Heart right ventricle (tissue), 16 donors: Measurements from ENCODE around the gene GIT2. TPM values are rescaled to one million over a fixed set of nuclear protein-coding genes. Genes with fewer than 3 reads are reported as not detected.

Experiments
- ATAC-seq, 8 donors: fragments of 200-7000 bp; cut with Tn5 transposase; one replicate each; pipeline ENCODE4 v1.9.1; 2020; ENCODE audit warnings: mild to moderate bottlenecking in 8 of 8, moderate library complexity in 8 of 8, moderate number of reproducible peaks in 1 of 8
- DNase-seq, 2 donors: peaks; one replicate each; pipeline ENCODE4 v3.0.0-alpha.2; 2020
- H3K27ac ChIP-seq, 10 donors: fragments of 200-600 bp; sonication (generic) in 2 of 10; one replicate each; pipeline versions ENCODE4 v1.5.0 to v1.8.0; 2020 to 2022; ENCODE audit warnings: mild to moderate bottlenecking in 3 of 10
- H3K27me3 ChIP-seq, 7 donors: fragments of 200-600 bp; one replicate each; pipeline ENCODE4 v1.8.0; 2021 to 2022; ENCODE audit warnings: mild to moderate bottlenecking in 2 of 7
- H3K36me3 ChIP-seq, 9 donors: fragments of 200-600 bp; sonication (generic) in 1 of 9; one replicate each; pipeline versions ENCODE4 v1.5.0 to v1.8.0; 2020 to 2022; ENCODE audit warnings: mild to moderate bottlenecking in 2 of 9
- H3K4me1 ChIP-seq, 9 donors: fragments of 200-600 bp; sonication (generic) in 1 of 9; one replicate each; pipeline versions ENCODE4 v1.5.0 to v1.8.0; 2020 to 2022; ENCODE audit warnings: mild to moderate bottlenecking in 4 of 9
- H3K4me3 ChIP-seq, 10 donors: fragments of 200-600 bp; sonication (generic) in 2 of 10; one replicate each; pipeline versions ENCODE4 v1.5.0 to v1.8.0; 2020 to 2022; ENCODE audit warnings: mild to moderate bottlenecking in 7 of 10, moderate library complexity in 2 of 10
- H3K9me3 ChIP-seq, 11 donors: fragments of 200-600 bp in 10 of 11; sonication (generic) in 2 of 11; one replicate each; pipeline versions ENCODE4 v1.5.0 to v1.8.0; 2013 to 2022; ENCODE audit warnings: mild to moderate bottlenecking in 2 of 11, control low read depth in 1 of 11, moderate library complexity in 1 of 11
- WGBS, 2 donors: extraction: QIAGEN DNeasy Blood & Tissue Kit; methylation state at CpG; one replicate each; pipeline ENCODE4 v1.1.7; 2013; ENCODE audit warnings: inconsistent platforms in 1 of 2; 5-methylcytosine and 5-hydroxymethylcytosine counted together
- intact Hi-C, 10 donors: fragments of 100-400 bp; cut with DNase I; formaldehyde crosslinking; loops; one replicate each; pipeline versions ENCODE4 v1.11.1 to v1.14.2; 2022
- polyA plus RNA-seq, 2 donors: library from polyadenylated mRNA; stranded (reverse); fragments of 200-250 nt; gene quantifications; one replicate each; pipeline ENCODE4 v1.2.3, GENCODE V29; 2013
- total RNA-seq, 10 donors: library from RNA; stranded (reverse); fragmentation: NEBNext Ultra II Directional in 3 of 10; extraction: Animal tissue kit (Norgen Biotek cat#: 25700) in 3 of 10; gene quantifications; one replicate each; pipeline versions ENCODE4 v1.2.1 to v1.2.4, GENCODE V29; 2021 to 2023
- TF ChIP-seq, protein P1 (sequence below), 9 donors: fragments of 200-600 bp; sonication (generic) in 2 of 9; IDR thresholded peaks; one replicate each; pipeline versions ENCODE4 v1.5.0 to v1.8.0; 2021 to 2022; ENCODE audit warnings: antibody characterized with exemption in 9 of 9, mild to moderate bottlenecking in 5 of 9, moderate library complexity in 1 of 9
- donor health status: Arrhythmogenic right ventricular cardiomyopathy.
- donor health status: ischemic (EF 13 %, LVEDD 7.1; RV severe dilation, severe dysfunction).
- donor health status: healthy with polysubstance abuse.
- donor health status: DM: no; HTN: yes; CAD: no.
- donor health status: DM: no; HTN: no; CAD: no.
- donor health status: ischemic (EF 25% LVEDD 6.9; RV normal size, moderate dysfunction).
- donor health status: ischemic (EF 25% LVEDD 5.7; RV mildly dilated, moderate dysfunction).
- donor health status: healthy.
- donor health status: DM: yes; HTN: yes; CAD: no.
- donor health status: Ischemic cardiomyopathy.
- donor health status: ischemic (EF 35%, LVEDD 5.7; RV mildly dilated, moderate dysfunction).
- donor health status: nonischemic (EF 11% LVEDD 7.7; RV severe dilation, severe dysfunction).
- donor health status: DM: yes; HTN: yes; CAD: no.
- donor health status: PGD.
- donor health status: ischemic (EF 29% LVEDD 5.4; RV normal size, mild dysfunction).
- donor health status: nonischemic (EF 23%, LVEDD 6.1; RV moderate dilation, normal function).

GIT2 gene
- total and polyA plus RNA-seq, 12 donors, result 17.8 to 44.9 (median 38.9) TPM

GRCh38 chr12:109946913-109947312 lies 49.3 kb downstream of the GIT2 start:
- ATAC-seq (no peak), DNase-seq (no peak)
- intact Hi-C loops, result loop anchor here in 1 of 10 donors (10.0 kb wide), 1 partner anchor 48 kb away; the partner anchor contains the start of genes ANKRD13A and GIT2
- 93 to 97% methylated on average over 9 of the region's 9 CpGs for WGBS, 2 donors
- TF ChIP-seq, protein P1, sequence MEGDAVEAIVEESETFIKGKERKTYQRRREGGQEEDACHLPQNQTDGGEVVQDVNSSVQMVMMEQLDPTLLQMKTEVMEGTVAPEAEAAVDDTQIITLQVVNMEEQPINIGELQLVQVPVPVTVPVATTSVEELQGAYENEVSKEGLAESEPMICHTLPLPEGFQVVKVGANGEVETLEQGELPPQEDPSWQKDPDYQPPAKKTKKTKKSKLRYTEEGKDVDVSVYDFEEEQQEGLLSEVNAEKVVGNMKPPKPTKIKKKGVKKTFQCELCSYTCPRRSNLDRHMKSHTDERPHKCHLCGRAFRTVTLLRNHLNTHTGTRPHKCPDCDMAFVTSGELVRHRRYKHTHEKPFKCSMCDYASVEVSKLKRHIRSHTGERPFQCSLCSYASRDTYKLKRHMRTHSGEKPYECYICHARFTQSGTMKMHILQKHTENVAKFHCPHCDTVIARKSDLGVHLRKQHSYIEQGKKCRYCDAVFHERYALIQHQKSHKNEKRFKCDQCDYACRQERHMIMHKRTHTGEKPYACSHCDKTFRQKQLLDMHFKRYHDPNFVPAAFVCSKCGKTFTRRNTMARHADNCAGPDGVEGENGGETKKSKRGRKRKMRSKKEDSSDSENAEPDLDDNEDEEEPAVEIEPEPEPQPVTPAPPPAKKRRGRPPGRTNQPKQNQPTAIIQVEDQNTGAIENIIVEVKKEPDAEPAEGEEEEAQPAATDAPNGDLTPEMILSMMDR (IDR thresholded peaks at IDR 0.05), result no peak
- peaks cover 3 to 81% (median 72%) of the 10 kb centered on the region in 9 donors for H3K4me1 ChIP-seq
- H3K27ac ChIP-seq, result peak overlapping the region in 8 of 10 donors; percentile 13 to 83 (median 76)
- H3K36me3 ChIP-seq, result peaks cover 0 to 97% (median 21%) of the 10 kb centered on the region in 9 donors
- H3K9me3 ChIP-seq, result no peaks in the 10 kb centered on the region
- no peaks in the 10 kb centered on the region for H3K27me3 ChIP-seq
- H3K4me3 ChIP-seq, result no peak overlapping the region

DNA sequence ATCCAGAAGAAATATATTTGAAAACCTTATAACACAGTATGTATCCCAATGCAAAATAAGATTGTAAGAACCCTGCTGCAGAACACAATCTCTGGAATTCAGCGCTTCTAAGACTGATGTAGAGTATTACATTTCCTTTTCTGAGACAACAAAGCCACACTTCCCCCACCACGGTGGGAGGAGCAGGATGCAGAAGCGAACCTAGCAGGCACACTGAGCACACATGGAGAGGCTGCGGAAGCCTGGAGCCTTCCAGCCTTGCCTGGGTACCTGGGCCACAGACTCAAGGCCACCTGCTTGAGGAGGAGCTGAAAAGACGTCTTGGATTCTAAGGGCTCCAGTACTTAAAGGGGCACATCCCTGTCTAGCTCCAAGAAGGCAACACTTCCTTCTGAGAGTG lies 49.7 kb downstream of the GIT2 start:
- H3K4me1 ChIP-seq, result peaks cover 3 to 77% (median 68%) of the 10 kb centered on the region in 9 donors
- peaks cover 0 to 97% (median 17%) of the 10 kb centered on the region in 9 donors for H3K36me3 ChIP-seq
- intact Hi-C loops, result loop anchor here in 1 of 10 donors (10.0 kb wide), 1 partner anchor 48 kb away; the partner anchor contains the start of genes ANKRD13A and GIT2
- TF ChIP-seq, protein P1 (IDR thresholded peaks at IDR 0.05), result no peak
- ATAC-seq (peak in 6 of 8 donors; percentile 32 to 54 (median 37)), DNase-seq (peak in 1 of 2 donors; percentile 28)
- no peaks in the 10 kb centered on the region for H3K9me3 ChIP-seq
- peak overlapping the region in 8 of 10 donors; percentile 13 to 83 (median 76) for H3K27ac ChIP-seq
- H3K27me3 ChIP-seq, result no peaks in the 10 kb centered on the region
- no peak overlapping the region for H3K4me3 ChIP-seq
- 40 to 52% methylated on average over 5 of the region's 5 CpGs for WGBS, 2 donors

DNA sequence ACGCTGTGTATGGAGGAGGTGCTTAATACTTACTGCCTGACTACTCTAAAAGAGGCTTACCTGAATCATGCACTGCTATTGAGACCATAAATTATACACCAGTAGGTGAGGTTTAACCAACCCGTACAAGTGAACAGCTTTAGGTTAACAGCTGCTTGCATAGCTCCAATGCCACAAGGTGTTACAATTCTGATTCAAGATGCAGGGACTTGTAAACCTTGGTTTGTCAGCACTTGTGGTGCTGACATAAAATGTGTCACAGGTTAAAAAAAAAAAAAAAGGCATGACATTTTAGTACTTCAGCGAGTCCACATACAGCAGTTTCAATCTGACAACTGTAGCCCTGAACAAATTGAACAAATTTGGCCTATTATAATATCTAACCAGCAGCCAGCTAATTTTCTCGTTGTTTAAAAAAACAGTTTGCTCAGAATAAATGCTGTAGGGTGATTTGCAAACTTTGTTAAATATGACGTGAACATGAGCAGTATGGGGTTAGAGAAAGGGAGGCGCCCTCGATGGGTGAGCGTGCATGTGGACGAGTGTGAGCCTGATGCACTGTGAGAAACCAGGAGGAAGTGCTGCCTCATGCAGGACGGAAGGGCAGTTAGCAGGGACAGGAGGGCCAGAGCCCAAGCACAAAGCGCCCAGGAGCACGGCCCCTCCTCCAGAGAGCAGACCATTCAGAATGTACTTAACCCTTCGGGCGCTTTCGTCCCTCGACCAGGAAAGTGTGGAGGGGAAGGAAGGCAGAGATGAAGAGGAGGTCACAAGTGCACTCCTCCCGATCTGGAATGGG lies 51.4 kb downstream of the GIT2 start:
- intact Hi-C loops, result loop anchor here in 1 of 10 donors (10.0 kb wide), 1 partner anchor 50 kb away; the partner anchor contains the start of genes ANKRD13A and GIT2
- H3K36me3 ChIP-seq, result peaks cover 0 to 95% (median 5%) of the 10 kb centered on the region in 9 donors
- peak overlapping the region in 7 of 10 donors; percentile 8 to 77 (median 48) for H3K27ac ChIP-seq
- TF ChIP-seq, protein P1 (IDR thresholded peaks at IDR 0.05), result peak in 4 of 9 donors; percentile 9 to 33 (median 26)
- H3K4me3 ChIP-seq, result no peak overlapping the region
- H3K9me3 ChIP-seq, result no peaks in the 10 kb centered on the region
- peak; percentile 30 to 31 for DNase-seq
- WGBS, 2 donors, result 33 to 39% methylated on average over 17 of the region's 17 CpGs
- H3K4me1 ChIP-seq, result peaks cover 1 to 60% (median 54%) of the 10 kb centered on the region in 9 donors
- ATAC-seq, result peak; percentile 52 to 82 (median 72)
- H3K27me3 ChIP-seq, result no peaks in the 10 kb centered on the region

DNA sequence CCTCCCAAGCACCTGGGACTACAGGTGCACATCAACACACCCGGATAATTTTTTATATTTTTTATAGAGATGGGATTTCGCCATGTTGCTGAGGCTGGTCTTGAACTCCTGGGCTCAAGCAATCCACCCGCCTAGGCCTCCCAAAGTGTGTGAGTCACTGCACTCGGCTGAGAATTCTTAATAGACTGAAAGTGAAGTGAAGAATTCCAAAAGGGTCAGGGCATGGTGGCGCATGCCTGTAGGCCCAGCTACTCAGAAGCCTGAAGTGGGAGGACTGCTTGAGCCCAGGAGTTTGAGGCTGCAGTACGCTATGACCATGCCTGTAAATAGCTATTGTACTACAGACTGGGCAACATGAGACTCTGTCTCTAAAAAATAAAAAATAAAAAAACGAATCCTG lies 52.4 kb downstream of the GIT2 start:
- Histone ChIP-seq H3K9me3 (no peaks in the 10 kb centered on the region), H3K27me3 (no peaks in the 10 kb centered on the region), H3K36me3 (peaks cover 0 to 95% (median 14%) of the 10 kb centered on the region in 9 donors), H3K4me1 (peaks cover 0 to 50% (median 45%) of the 10 kb centered on the region in 9 donors), H3K4me3 (no peak overlapping the region), H3K27ac (peak overlapping the region in 2 of 10 donors; percentile 48 to 77)
- ATAC-seq (peak in 1 of 8 donors; percentile 8), DNase-seq (no peak)
- intact Hi-C loops, result loop anchor here in 1 of 10 donors (10.0 kb wide), 1 partner anchor 51 kb away; the partner anchor contains the start of genes ANKRD13A and GIT2
- 91 to 93% methylated on average over 7 of the region's 7 CpGs for WGBS, 2 donors
- TF ChIP-seq, protein P1 (IDR thresholded peaks at IDR 0.05), result no peak
